ENCODE data around the gene PRB2. TPM values are rescaled to one million over a fixed set of nuclear protein-coding genes. Genes with fewer than 3 reads are reported as not detected.
"Not testable (repeated sequence)": the region's sequence is repeated elsewhere in the genome, so short reads cannot be mapped to it uniquely, and the experiment has no call there.

Gene PRB2
- total and polyA plus RNA-seq, 10 of the 15 experiments (the other 5 are each of a cell fraction or from before 2014, with no cell fraction given): not detected

DNA sequence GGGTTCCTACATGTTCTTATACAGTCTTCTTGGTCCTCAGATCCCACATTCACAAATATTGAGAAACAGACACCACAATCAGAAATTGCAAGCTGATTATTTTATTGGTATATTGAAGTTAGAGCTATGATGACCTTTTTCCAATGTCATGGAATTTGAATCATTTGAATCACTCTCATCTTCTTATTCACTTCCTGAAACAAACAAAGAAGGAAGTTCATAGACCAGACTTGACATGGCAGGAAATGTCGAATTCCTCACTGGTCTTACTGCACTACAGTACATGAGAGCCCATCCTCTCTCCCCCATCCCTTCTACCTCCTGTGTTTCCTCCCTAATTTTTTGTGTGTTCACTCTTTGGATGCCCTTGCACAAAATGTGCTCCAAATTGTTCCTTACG lies 43.6 kb downstream of the PRB2 start:
- H3K4me2 ChIP-seq (ENCODE audit: control insufficient read depth, insufficient read depth); intact Hi-C loops (cut with micrococcal nuclease; ENCODE audit: unreplicated experiment); BruUV-seq (replicated peaks); H3K27me3 ChIP-seq (replicated peaks in 1 of 2; ENCODE audit: control insufficient read depth in 2 of 2, insufficient read depth in 2 of 2, low read length in 1 of 2); H3K9me3 ChIP-seq (replicated peaks; ENCODE audit: control insufficient read depth, insufficient read depth, low read length); H3K4me3 ChIP-seq; H3K4me1 ChIP-seq (ENCODE audit: control insufficient read depth, insufficient read depth, low read length); FAIRE-seq; H3K27ac ChIP-seq (ENCODE audit: control insufficient read depth, insufficient read depth); H2AFZ ChIP-seq (ENCODE audit: control insufficient read depth, low read depth, low read length); H3K79me2 ChIP-seq (ENCODE audit: control insufficient read depth, insufficient read depth, low read length); H3K36me3 ChIP-seq (ENCODE audit: control insufficient read depth in 2 of 2, insufficient read depth in 2 of 2, low read length in 1 of 2); in situ Hi-C loops (cut with MboI); RAD21 ChIA-PET (ENCODE audit: unreplicated experiment); CTCF ChIA-PET; H3K9ac ChIP-seq (ENCODE audit: control insufficient read depth, insufficient read depth, low read length); ATAC-seq; POLR2A ChIA-PET; H4K20me1 ChIP-seq (ENCODE audit: control insufficient read depth, insufficient read depth); SMC1A ChIA-PET (ENCODE audit: uncharacterized antibody, unreplicated experiment); DNase-seq (ENCODE audit: low read depth, low spot score): not testable (repeated sequence)
- WGBS (ENCODE audit: insufficient coverage, insufficient replicate concordance, low lambda C conversion rate, missing lambda C conversion rate): 59% methylated on average over 2 of the region's 2 CpGs

DNA sequence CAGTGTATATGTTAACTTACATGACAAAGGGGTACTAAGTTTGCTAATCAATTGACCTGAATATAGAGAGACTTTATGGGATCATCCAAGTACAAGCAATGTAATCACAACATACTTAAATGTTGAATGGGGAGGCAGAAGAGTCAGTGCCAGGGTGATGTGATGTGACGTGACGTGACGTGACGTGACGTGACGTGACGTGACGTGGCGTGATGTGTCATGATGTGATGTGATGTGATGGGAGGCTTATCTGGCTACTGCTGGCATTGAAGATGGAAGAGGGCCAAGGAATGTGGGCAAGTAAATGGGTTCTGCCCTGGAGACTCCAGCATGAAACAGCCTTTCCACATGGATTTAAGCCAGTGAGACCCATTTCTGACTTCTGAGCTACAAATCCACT lies 46.9 kb downstream of the PRB2 start:
- Histone ChIP-seq H3K4me3 (no peak overlapping the region), H3K27ac (ENCODE audit: control insufficient read depth, insufficient read depth) (no peak overlapping the region), H3K27me3 (replicated peaks in 1 of 2; ENCODE audit: control insufficient read depth in 2 of 2, insufficient read depth in 2 of 2, low read length in 1 of 2) (no peaks in the 10 kb centered on the region), H3K36me3 (ENCODE audit: control insufficient read depth in 2 of 2, insufficient read depth in 2 of 2, low read length in 1 of 2) (no peaks in the 10 kb centered on the region), H3K79me2 (ENCODE audit: control insufficient read depth, insufficient read depth, low read length) (no peaks in the 10 kb centered on the region), H4K20me1 (ENCODE audit: control insufficient read depth, insufficient read depth) (no peaks in the 10 kb centered on the region), H2AFZ (ENCODE audit: control insufficient read depth, low read depth, low read length) (no peak overlapping the region), H3K9ac (ENCODE audit: control insufficient read depth, insufficient read depth, low read length) (no peak overlapping the region), H3K9me3 (replicated peaks; ENCODE audit: control insufficient read depth, insufficient read depth, low read length) (no peaks in the 10 kb centered on the region), H3K4me2 (ENCODE audit: control insufficient read depth, insufficient read depth) (no peak overlapping the region), H3K4me1 (ENCODE audit: control insufficient read depth, insufficient read depth, low read length) (no peaks in the 10 kb centered on the region)
- DNase-seq (ENCODE audit: low read depth, low spot score) (no peak), ATAC-seq (no peak), FAIRE-seq (peak; percentile 66)
- intact Hi-C loops (cut with micrococcal nuclease; ENCODE audit: unreplicated experiment) (loop anchor here (2.0 kb wide), 1 partner anchor 46 kb away; the partner anchor contains the start of gene PRB2), in situ Hi-C loops (cut with MboI) (loop anchor here (5.0 kb wide), 1 partner anchor 49 kb away; the partner anchor contains the start of gene PRB2)
- SMC1A ChIA-PET (ENCODE audit: uncharacterized antibody, unreplicated experiment): no interaction called here
- CTCF ChIA-PET: interaction anchor here (1.2 kb wide), 1 partner anchor 138 kb away, joined by 6 read pairs; no protein-coding TSS in a partner anchor
- BruUV-seq (replicated peaks): no TSS peak
- TF ChIP-seq, protein P1, sequence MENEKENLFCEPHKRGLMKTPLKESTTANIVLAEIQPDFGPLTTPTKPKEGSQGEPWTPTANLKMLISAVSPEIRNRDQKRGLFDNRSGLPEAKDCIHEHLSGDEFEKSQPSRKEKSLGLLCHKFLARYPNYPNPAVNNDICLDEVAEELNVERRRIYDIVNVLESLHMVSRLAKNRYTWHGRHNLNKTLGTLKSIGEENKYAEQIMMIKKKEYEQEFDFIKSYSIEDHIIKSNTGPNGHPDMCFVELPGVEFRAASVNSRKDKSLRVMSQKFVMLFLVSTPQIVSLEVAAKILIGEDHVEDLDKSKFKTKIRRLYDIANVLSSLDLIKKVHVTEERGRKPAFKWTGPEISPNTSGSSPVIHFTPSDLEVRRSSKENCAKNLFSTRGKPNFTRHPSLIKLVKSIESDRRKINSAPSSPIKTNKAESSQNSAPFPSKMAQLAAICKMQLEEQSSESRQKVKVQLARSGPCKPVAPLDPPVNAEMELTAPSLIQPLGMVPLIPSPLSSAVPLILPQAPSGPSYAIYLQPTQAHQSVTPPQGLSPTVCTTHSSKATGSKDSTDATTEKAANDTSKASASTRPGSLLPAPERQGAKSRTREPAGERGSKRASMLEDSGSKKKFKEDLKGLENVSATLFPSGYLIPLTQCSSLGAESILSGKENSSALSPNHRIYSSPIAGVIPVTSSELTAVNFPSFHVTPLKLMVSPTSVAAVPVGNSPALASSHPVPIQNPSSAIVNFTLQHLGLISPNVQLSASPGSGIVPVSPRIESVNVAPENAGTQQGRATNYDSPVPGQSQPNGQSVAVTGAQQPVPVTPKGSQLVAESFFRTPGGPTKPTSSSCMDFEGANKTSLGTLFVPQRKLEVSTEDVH (IDR thresholded peaks at IDR 0.05; ENCODE audit: low read depth, partially characterized antibody): no peak
- TF ChIP-seq NBN (IDR thresholded peaks at IDR 0.05) (no peak), TCF3 (IDR thresholded peaks at IDR 0.05; ENCODE audit: borderline replicate concordance, insufficient read depth, low read depth, low read length) (peak; percentile 67; the same call in 1 of the 2 replicates)
- TF ChIP-seq, protein P2, sequence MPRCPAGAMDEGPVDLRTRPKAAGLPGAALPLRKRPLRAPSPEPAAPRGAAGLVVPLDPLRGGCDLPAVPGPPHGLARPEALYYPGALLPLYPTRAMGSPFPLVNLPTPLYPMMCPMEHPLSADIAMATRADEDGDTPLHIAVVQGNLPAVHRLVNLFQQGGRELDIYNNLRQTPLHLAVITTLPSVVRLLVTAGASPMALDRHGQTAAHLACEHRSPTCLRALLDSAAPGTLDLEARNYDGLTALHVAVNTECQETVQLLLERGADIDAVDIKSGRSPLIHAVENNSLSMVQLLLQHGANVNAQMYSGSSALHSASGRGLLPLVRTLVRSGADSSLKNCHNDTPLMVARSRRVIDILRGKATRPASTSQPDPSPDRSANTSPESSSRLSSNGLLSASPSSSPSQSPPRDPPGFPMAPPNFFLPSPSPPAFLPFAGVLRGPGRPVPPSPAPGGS (IDR thresholded peaks at IDR 0.05; ENCODE audit: borderline replicate concordance, insufficient read depth, low read depth, low read length, poor library complexity, severe bottlenecking): peak; percentile 73
- RAD21 ChIA-PET (ENCODE audit: unreplicated experiment): no interaction called here
- WGBS (ENCODE audit: insufficient coverage, insufficient replicate concordance, low lambda C conversion rate, missing lambda C conversion rate): 69% methylated on average over 9 of the region's 9 CpGs
- POLR2A ChIA-PET: no interaction called here
